ENCODE results near the gene KCNK7. TPM values are rescaled to one million over a fixed set of nuclear protein-coding genes. Genes with fewer than 3 reads are reported as not detected.

KCNK7 gene
- polyA plus RNA-seq, 1 of the 3 experiments (the other 2 are of a cell fraction): 0.58 TPM

GRCh38 chr11:65545853-65546216 is 49.8 kb downstream of the KCNK7 start:
- ChIA-PET POLR2A (no interaction called here), CTCF (interaction anchor here (6.8 to 13.1 kb wide), 2 partner anchors 10 to 25 kb away, joined by 53 to 295 read pairs; partner anchors contain the start of genes EHBP1L1, FAM89B and ZNRD2)
- no peaks in the 10 kb centered on the region for H3K9me3 ChIP-seq
- H3K4me1 ChIP-seq (ENCODE audit: control insufficient read depth in 1 of 2, insufficient read depth in 2 of 2, low read depth in 1 of 2, low read length in 1 of 2): peaks cover 0 to 8% of the 10 kb centered on the region in 2 experiments; a peak in 1 of 4 replicates
- no peaks in the 10 kb centered on the region for H3K9me2 ChIP-seq
- DNase-seq: no peak
- over 99% methylated on average over 4 of the region's 4 CpGs for WGBS (ENCODE audit: low lambda C conversion rate)
- no peak overlapping the region for H3K4me2 ChIP-seq
- H2AFZ ChIP-seq (ENCODE audit: low read depth): no peak overlapping the region
- no peaks in the 10 kb centered on the region for H3K27me3 ChIP-seq (ENCODE audit: insufficient read depth)
- H3F3A ChIP-seq (replicated peaks; ENCODE audit: insufficient read depth): peaks cover 14% of the 10 kb centered on the region
- H3K79me2 ChIP-seq (ENCODE audit: insufficient read depth): 0 out of 2 replicates have a peak, but pooled peaks cover 6% of the 10 kb centered on the region
- H3K9ac ChIP-seq: no peak overlapping the region
- H4K20me1 ChIP-seq (ENCODE audit: insufficient read depth): no peaks in the 10 kb centered on the region
- TF ChIP-seq FOXM1 (IDR thresholded peaks at IDR 0.05; ENCODE audit: low read depth) (no peak), FOSL2 (IDR thresholded peaks at IDR 0.05; ENCODE audit: borderline replicate concordance, low read depth) (no peak), EZH2phosphoT487 (IDR thresholded peaks at IDR 0.05; ENCODE audit: borderline replicate concordance, low read depth) (no peak), NFIC (IDR thresholded peaks at IDR 0.05; ENCODE audit: borderline replicate concordance) (no peak)
- H3K4me3 ChIP-seq (ENCODE audit: low read depth in 2 of 2, low read length in 1 of 2): no peak overlapping the region
- no peak overlapping the region for H3K27ac ChIP-seq (ENCODE audit: low read depth in 2 of 2, low read length in 1 of 2)
- peaks cover 17 to 44% of the 10 kb centered on the region in 2 experiments for H3K36me3 ChIP-seq (replicated peaks in 1 of 2; ENCODE audit: control insufficient read depth in 1 of 2, insufficient read depth in 2 of 2, low read length in 1 of 2)

Small RNA genes within 50 kb of the gene (small RNA-seq; reads per million reads assigned to genes)
- gene AP001362.1 (0 reads per million in 7 experiments), gene MIR4690 (0 to 1.2 (median 0) reads per million in 7 experiments)

Other genes starting within 250 kb of the KCNK7 start
- gene TIGD3, start 241.0 kb downstream of the KCNK7 start, polyA plus RNA-seq (2012; rRNA removed): 0.34 and 0.41 TPM in 2 replicates
- 3.1 and 3.6 TPM in 2 replicates for gene SLC25A45, start 213.2 kb downstream of the KCNK7 start, polyA plus RNA-seq (2012; rRNA removed)
- 17.4 and 19.0 TPM in 2 replicates for gene FRMD8, start 209.2 kb downstream of the KCNK7 start, polyA plus RNA-seq (2012; rRNA removed)
- 435 and 479 TPM in 2 replicates for gene NEAT1, start 173.0 kb downstream of the KCNK7 start, polyA plus RNA-seq (2012; rRNA removed)
- gene MALAT1, start 96.8 kb downstream of the KCNK7 start, polyA plus RNA-seq (2012; rRNA removed): 285 and 510 TPM in 2 replicates
- 76.7 and 79.9 TPM in 2 replicates for gene SCYL1, start 70.7 kb downstream of the KCNK7 start, polyA plus RNA-seq (2012; rRNA removed)
- gene LTBP3, start 37.4 kb downstream of the KCNK7 start, polyA plus RNA-seq (2012; rRNA removed): 92.1 and 167 TPM in 2 replicates
- 62.5 and 78.1 TPM in 2 replicates for gene ZNRD2, start 25.3 kb downstream of the KCNK7 start, polyA plus RNA-seq (2012; rRNA removed)
- 61.3 and 65.3 TPM in 2 replicates for gene FAM89B, start 23.3 kb downstream of the KCNK7 start, polyA plus RNA-seq (2012; rRNA removed)
- 35.1 and 48.7 TPM in 2 replicates for gene EHBP1L1, start 19.7 kb downstream of the KCNK7 start, polyA plus RNA-seq (2012; rRNA removed)
- 28.9 and 31.1 TPM in 2 replicates for gene MAP3K11, start 18.4 kb upstream of the KCNK7 start, polyA plus RNA-seq (2012; rRNA removed)
- gene PCNX3, start 20.0 kb upstream of the KCNK7 start, polyA plus RNA-seq (2012; rRNA removed): 23.8 and 33.7 TPM in 2 replicates
- 15.1 and 18.7 TPM in 2 replicates for gene SIPA1, start 42.3 kb upstream of the KCNK7 start, polyA plus RNA-seq (2012; rRNA removed)
- gene RELA, start 67.1 kb upstream of the KCNK7 start, polyA plus RNA-seq (2012; rRNA removed): 28.1 and 49.5 TPM in 2 replicates
- gene KAT5, start 116.5 kb upstream of the KCNK7 start, polyA plus RNA-seq (2012; rRNA removed): 44.5 and 51.9 TPM in 2 replicates
- 43.9 and 50.9 TPM in 2 replicates for gene RNASEH2C, start 125.0 kb upstream of the KCNK7 start, polyA plus RNA-seq (2012; rRNA removed)
- 3.8 and 4.6 TPM in 2 replicates for gene AP5B1, start 185.2 kb upstream of the KCNK7 start, polyA plus RNA-seq (2012; rRNA removed)
- not detected in 2 replicates for gene OVOL1, start 191.3 kb upstream of the KCNK7 start, polyA plus RNA-seq (2012; rRNA removed)
- gene SNX32, start 238.2 kb upstream of the KCNK7 start, polyA plus RNA-seq (2012; rRNA removed): 0.81 and 1.0 TPM in 2 replicates

Data from SK-N-SH (cell line).